GM12878 (cell line): ENCODE data around the gene ADGRD2. TPM values are rescaled to one million over a fixed set of nuclear protein-coding genes. Genes with fewer than 3 reads are reported as not detected.

Experiments used
- ATAC-seq: fragments of 200-7000 bp; cut with Tn5 transposase; 3 replicates; pipeline ENCODE4 v1.9.1; 2020; ENCODE audit warnings: mild to moderate bottlenecking, moderate library complexity
- BruUV-seq: library from RNA; stranded (reverse); fragments of 400-500 nt; replicated peaks from 2 replicates; lab custom pipeline; 2021; lab: Mats Ljungman, UMichigan
- CTCF ChIA-PET: fragments of 300-600 bp; sonication (Branson Sonifier 250); formaldehyde crosslinking; extraction: SDS; loops from one replicate; lab custom pipeline; 2021; ENCODE audit warnings: inconsistent platforms; lab: Yijun Ruan, JAX
- POLR2A ChIA-PET: fragments of 350-600 bp; formaldehyde crosslinking; extraction: SDS; loops from one replicate; lab custom pipeline; 2021; ENCODE audit warnings: inconsistent platforms; lab: Charles Lee
- RAD21 ChIA-PET: fragments of 300-600 bp; sonication (Branson Sonifier 250); formaldehyde crosslinking; loops from one replicate; lab custom pipeline; 2023; ENCODE audit warnings: antibody characterized with exemption; ENCODE audit not compliant: unreplicated experiment; lab: Charles Lee
- SMC1A ChIA-PET: fragments of 300-600 bp; sonication (Branson Sonifier 250); formaldehyde crosslinking; loops from one replicate; lab custom pipeline; 2023; ENCODE audit not compliant: unreplicated experiment, uncharacterized antibody; lab: Charles Lee
- DNase-seq: peaks from one replicate; pipeline ENCODE4 v3.0.0-alpha.2; 2011; ENCODE audit warnings: low read depth, low spot score
- FAIRE-seq: peaks from 3 replicates; lab custom pipeline; 2011; peaks lifted over from hg19 to GRCh38; lab: Jason Lieb, UNC
- H2AFZ ChIP-seq: 2 replicates; pipeline ENCODE4 v1.6.0; 2011; ENCODE audit warnings: low read depth, low read length, control low read depth; ENCODE audit not compliant: control insufficient read depth
- H3K27ac ChIP-seq: 2 replicates; pipeline ENCODE4 v1.5.1; 2011; ENCODE audit warnings: control low read depth; ENCODE audit not compliant: control insufficient read depth, insufficient read depth
- H3K27me3 ChIP-seq, 2 experiments: replicated peaks in 1 of 2; 2 replicates each; pipeline versions ENCODE4 v1.6.0 to v1.6.1; 2011; ENCODE audit warnings: low read length in 1 of 2; ENCODE audit not compliant: control insufficient read depth in 2 of 2, insufficient read depth in 2 of 2
- H3K36me3 ChIP-seq, 2 experiments: 2 replicates each; pipeline ENCODE4 v1.5.1; 2011; ENCODE audit warnings: low read length in 1 of 2; ENCODE audit not compliant: control insufficient read depth in 2 of 2, insufficient read depth in 2 of 2
- H3K4me1 ChIP-seq: 2 replicates; pipeline ENCODE4 v1.6.1; 2011; ENCODE audit warnings: mild to moderate bottlenecking, low read length, moderate library complexity, mixed read lengths; ENCODE audit not compliant: control insufficient read depth, insufficient read depth
- H3K4me2 ChIP-seq: 2 replicates; pipeline ENCODE4 v1.6.0; 2011; ENCODE audit warnings: control low read depth; ENCODE audit not compliant: control insufficient read depth, insufficient read depth
- H3K4me3 ChIP-seq: fragments of 200-600 bp; sonication (generic); 2 replicates; pipeline ENCODE4 v1.5.1; 2016
- H3K79me2 ChIP-seq: 2 replicates; pipeline ENCODE4 v1.6.0; 2011; ENCODE audit warnings: low read length; ENCODE audit not compliant: control insufficient read depth, insufficient read depth
- H3K9ac ChIP-seq: 2 replicates; pipeline ENCODE4 v1.8.0; 2011; ENCODE audit warnings: low read length, control low read depth, mixed read lengths; ENCODE audit not compliant: control insufficient read depth, insufficient read depth
- H3K9me3 ChIP-seq: replicated peaks from 3 replicates; pipeline ENCODE4 v1.5.1; 2011; ENCODE audit warnings: mild to moderate bottlenecking, low read length; ENCODE audit not compliant: control insufficient read depth, insufficient read depth
- H4K20me1 ChIP-seq: 2 replicates; pipeline ENCODE4 v1.6.0; 2011; ENCODE audit not compliant: control insufficient read depth, insufficient read depth
- BRCA1 ChIP-seq: IDR thresholded peaks from 2 replicates; pipeline ENCODE4 v1.6.1; 2011; ENCODE audit warnings: low read depth, low read length, improper control_type of control experiment
- CUX1 ChIP-seq: IDR thresholded peaks from 2 replicates; pipeline ENCODE4 v1.6.1; 2012; ENCODE audit warnings: improper control_type of control experiment, low read depth, low read length; ENCODE audit not compliant: insufficient replicate concordance
- FOS ChIP-seq: IDR thresholded peaks from 3 replicates; pipeline ENCODE4 v1.6.1; 2011; ENCODE audit warnings: borderline replicate concordance; ENCODE audit not compliant: insufficient read length; ENCODE audit errors: extremely low read depth
- KDM1A ChIP-seq: fragments of 200-600 bp; sonication (generic); IDR thresholded peaks from 2 replicates; pipeline ENCODE4 v1.6.1; 2016; ENCODE audit warnings: borderline replicate concordance
- MTA3 ChIP-seq: IDR thresholded peaks from 2 replicates; pipeline ENCODE4 v1.6.1; 2012; ENCODE audit warnings: low read length, inconsistent platforms, borderline replicate concordance
- NBN ChIP-seq: fragments of 450-650 bp; IDR thresholded peaks from 2 replicates; pipeline ENCODE4 v1.6.1; 2016
- PBX3 ChIP-seq: IDR thresholded peaks from 2 replicates; pipeline ENCODE4 v1.6.1; 2011; ENCODE audit warnings: mild to moderate bottlenecking, low read depth, low read length, moderate library complexity; ENCODE audit not compliant: insufficient replicate concordance
- PRDM15 ChIP-seq: fragments of 450-650 bp; formaldehyde crosslinking; IDR thresholded peaks from 2 replicates; pipeline ENCODE4 v1.4.0; 2020; ENCODE audit warnings: mild to moderate bottlenecking, moderate library complexity
- ZBTB40 ChIP-seq: fragments of 450-650 bp; IDR thresholded peaks from 2 replicates; pipeline ENCODE4 v1.6.1; 2016; ENCODE audit warnings: mild to moderate bottlenecking, moderate library complexity, borderline replicate concordance
- ZNF274 ChIP-seq: IDR thresholded peaks from one replicate; pipeline ENCODE4 v1.8.0; 2011; ENCODE audit not compliant: insufficient read length, insufficient read depth
- WGBS: methylation state at CpG from one replicate; pipeline ENCODE4 v1.1.6; 2016; ENCODE audit warnings: low lambda C conversion rate; ENCODE audit not compliant: insufficient replicate concordance, insufficient coverage; ENCODE audit errors: missing lambda C conversion rate; 5-methylcytosine and 5-hydroxymethylcytosine counted together
- in situ Hi-C: fragments of 300-500 bp; cut with MboI; formaldehyde crosslinking; loops from 9 replicates; pipeline ENCODE4 v1.14.3; 2018; ENCODE audit warnings: mixed read lengths
- intact Hi-C: fragments of 100-400 bp; cut with micrococcal nuclease; formaldehyde crosslinking; loops from one replicate; pipeline ENCODE4 v1.14.2; 2022; ENCODE audit not compliant: unreplicated experiment
- polyA plus RNA-seq, 11 experiments: library from polyadenylated mRNA; depleted of rRNA in 4 of 11; unstranded in 6 of 11; stranded (reverse) in 5 of 11; fragments of >200 nt; fragmentation: Nextera tagmentation in 4 of 11; fragmentation: Illumina TruSeq in 1 of 11; extraction: Ambion mirVana in 4 of 11; extraction: Trizol in 1 of 11; gene quantifications; 1 replicate in 1 of 11; 2 replicates in 10 of 11; pipeline versions ENCODE4 v1.2.1 to v1.2.3, GENCODE V29; 2011 to 2016; ENCODE audit warnings: inconsistent platforms in 2 of 11, missing spikeins in 2 of 11, low read depth in 1 of 11
- total RNA-seq, 4 experiments: library from RNA; depleted of rRNA in 3 of 4; stranded (reverse); fragments of >200 nt in 3 of 4; fragmentation: Illumina TruSeq in 1 of 4; extraction: Trizol in 1 of 4; gene quantifications; 2 replicates each; pipeline versions ENCODE4 v1.2.1 to v1.2.3, GENCODE V29; 2013 to 2021

ADGRD2 gene
- total and polyA plus RNA-seq, 10 of the 15 experiments (the other 5 are each of a cell fraction or from before 2014, with no cell fraction given): not detected

GRCh38 chr9:124438091-124438490, 12.2 kb upstream of the ADGRD2 start:
- ChIA-PET CTCF (no interaction called here), POLR2A (interaction anchor here (0.6 kb wide), 1 partner anchor 202 kb away, joined by 10 read pairs; no protein-coding TSS in a partner anchor), SMC1A (no interaction called here), RAD21 (no interaction called here)
- Histone ChIP-seq H3K9me3 (peaks cover 7% of the 10 kb centered on the region; the same call in 1 of the 3 replicates), H3K79me2 (no peaks in the 10 kb centered on the region), H3K27me3 (no peaks in the 10 kb centered on the region), H3K9ac (no peak overlapping the region), H4K20me1 (no peaks in the 10 kb centered on the region), H3K4me3 (no peak overlapping the region), H3K4me2 (no peak overlapping the region), H3K4me1 (peaks cover 9% of the 10 kb centered on the region), H2AFZ (no peak overlapping the region), H3K27ac (no peak overlapping the region), H3K36me3 (no peaks in the 10 kb centered on the region)
- in situ Hi-C loops (no loop called here), intact Hi-C loops (no loop called here)
- WGBS: 55% methylated on average over 9 of the region's 9 CpGs
- FAIRE-seq (no peak), DNase-seq (no peak), ATAC-seq (no peak)
- BruUV-seq: no TSS peak
- TF ChIP-seq CUX1 (no peak), NBN (no peak), PRDM15 (CRISPR knock-in tag) (no peak), MTA3 (no peak), KDM1A (no peak), BRCA1 (no peak), FOS (no peak), ZNF274 (no peak), PBX3 (no peak), ZBTB40 (no peak)
